GM18511 (cell line): ENCODE data around the gene PHF2.

Source experiments
- ATAC-seq: cut with Tn5 transposase; IDR thresholded peaks from one replicate; pipeline ENCODE4 v1.9.1; 2021; ENCODE audit warnings: mild to moderate bottlenecking, moderate library complexity; ENCODE audit not compliant: unreplicated experiment

Gene PHF2

DNA sequence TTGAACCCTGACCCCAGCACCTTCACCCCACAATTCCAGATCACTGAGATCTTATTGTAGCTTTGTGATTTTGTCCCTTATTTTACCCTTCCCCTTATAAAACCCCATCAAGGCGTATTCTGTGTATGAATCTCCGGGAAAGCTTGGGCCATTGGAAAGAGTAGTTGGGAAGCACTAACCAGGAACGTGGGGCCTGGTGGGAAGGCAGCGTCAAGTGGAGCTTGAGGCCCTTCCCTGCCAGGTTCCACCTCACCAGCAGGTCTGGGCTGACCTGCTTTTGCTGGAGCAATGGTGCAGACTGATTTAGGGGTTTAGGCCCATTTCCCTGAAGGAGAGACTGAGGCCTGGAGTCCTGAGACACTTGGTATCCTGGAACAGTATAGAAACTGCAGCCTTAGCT, 9.3 kb downstream of the PHF2 start:
- no peak for ATAC-seq

DNA sequence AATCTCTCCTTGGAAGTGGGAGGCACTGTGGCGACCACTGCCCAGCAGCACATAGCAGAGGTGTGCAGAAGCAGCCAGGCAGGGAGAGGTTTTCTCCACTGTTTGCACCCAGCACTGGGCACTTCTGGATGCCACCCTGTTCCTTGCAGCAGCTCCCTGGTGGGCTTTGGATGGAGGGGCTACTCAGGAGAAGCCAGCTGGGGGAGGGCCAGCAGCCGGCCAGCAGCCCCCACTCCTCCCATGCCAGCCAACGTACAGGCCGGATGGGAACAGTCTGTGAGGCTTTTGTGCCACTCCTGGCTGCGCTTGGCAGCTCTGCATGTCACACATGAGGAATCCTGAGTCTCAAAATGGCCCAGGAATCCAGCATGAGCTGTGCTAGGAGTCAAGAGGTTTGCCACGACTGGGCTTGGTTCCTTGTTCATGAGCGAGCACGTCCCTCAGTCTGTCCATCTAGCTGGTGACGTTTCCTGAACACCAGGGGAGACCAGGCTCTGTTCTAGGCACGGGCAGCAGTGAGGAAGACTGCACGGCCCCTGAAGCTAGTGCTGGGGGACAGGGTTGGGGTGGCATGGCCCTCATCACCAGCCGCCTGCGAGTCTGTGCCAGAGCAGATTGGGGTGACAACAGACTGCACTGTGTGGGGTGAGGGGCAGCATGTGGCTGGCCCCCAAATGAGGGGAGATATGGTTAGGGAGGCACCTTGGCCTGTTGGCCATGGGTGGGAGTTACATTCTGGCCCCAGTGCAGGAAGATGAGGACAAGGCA, 10.1 kb downstream of the PHF2 start:
- no peak for ATAC-seq

DNA sequence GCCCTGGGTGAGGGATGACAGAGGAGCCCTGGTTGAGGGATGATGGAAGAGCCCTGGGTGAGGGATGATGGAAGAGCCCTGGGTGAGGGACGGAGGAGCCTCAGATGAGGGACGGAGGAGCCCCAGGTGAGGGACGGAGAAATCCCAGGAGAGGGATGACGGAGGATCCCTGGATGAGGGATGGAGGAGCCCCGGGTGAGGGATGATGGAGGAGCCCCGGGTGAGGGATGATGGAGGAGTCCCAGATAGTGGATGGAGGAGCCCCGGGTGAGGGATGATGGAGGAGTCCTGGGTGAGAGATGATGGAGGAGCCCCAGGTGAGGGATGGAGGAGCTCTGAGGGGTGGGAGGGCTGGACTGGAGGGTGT, 10.9 kb downstream of the PHF2 start:
- ATAC-seq, result no peak

DNA sequence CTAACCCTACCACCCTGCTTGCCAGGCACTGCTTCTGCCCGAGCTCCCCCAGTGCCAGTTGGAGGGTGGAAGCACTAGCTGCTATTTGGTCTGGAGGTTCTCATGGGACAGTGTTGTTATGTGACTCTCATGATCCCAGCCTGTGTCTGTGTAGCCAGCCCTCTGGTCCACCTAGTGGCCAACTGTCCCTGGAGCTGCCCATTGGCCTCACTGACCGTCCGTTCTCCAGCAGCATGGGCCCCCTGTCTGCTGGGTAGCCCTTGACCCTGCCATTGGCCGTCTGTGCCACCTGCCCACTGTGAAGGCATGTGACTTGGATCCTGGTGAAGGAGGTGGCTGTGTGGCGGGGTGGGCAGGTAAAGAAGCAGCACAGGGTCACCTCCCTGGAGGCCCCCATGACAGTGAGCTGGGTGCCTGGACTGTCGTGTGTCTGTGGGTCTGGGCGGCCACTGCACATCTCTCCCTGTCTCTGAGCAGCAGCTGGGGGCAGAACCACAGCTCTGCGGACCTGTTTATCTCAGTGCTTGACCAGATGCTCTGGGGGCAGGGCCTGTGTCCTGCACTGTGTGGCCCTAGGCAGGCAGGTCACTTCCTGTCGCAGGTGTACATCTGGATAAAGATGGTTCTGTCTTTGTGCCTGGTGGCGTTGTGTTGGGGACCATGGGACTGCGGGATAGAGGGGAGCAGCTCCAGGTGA, 11.4 kb downstream of the PHF2 start:
- no peak for ATAC-seq

DNA sequence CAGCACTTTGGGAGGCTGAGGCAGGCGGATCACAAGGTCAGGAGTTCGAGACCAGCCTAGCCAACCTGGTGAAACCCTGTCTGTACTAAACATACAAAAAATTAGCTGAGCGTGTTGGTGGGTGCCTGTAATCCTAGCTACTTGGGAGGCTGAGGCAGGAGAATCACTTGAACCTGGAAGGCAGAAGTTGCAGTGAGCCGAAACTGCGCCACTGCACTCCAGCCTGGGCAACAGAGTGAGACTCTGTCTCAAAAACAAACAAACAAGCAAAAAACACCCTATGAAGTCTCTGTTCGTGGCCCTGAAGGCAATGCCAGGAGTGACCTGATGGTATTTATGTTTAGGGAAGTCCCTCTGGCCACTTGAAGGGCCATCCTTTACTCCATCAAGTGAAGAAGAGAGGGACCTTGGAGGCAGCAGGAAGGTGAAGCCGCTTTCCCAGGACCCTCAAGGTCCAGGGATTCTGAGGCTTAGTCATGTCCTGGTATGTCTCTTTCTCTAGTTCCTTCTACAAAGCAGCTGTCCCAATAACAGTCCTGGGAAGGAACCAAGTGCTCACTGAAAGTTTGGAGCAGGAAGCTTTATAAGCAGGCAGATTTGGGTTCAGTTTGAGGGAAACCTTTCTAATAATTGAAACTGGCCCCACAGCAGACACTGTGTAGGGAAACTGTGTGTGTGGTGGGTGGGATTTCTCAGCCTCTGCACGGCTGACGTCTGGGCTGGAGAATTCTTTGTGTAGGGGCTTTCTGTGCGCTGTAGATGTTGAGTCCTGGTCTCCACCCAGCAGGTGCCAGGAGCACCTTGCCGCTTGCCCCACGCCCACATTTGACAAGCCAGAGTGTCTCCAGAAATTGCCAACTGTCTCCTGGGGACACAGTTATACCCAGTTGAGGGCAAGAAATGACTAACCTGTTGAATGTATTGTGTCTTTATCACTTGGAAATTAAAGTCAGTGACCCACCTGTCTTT, 12.5 kb downstream of the PHF2 start:
- ATAC-seq, result no peak

DNA sequence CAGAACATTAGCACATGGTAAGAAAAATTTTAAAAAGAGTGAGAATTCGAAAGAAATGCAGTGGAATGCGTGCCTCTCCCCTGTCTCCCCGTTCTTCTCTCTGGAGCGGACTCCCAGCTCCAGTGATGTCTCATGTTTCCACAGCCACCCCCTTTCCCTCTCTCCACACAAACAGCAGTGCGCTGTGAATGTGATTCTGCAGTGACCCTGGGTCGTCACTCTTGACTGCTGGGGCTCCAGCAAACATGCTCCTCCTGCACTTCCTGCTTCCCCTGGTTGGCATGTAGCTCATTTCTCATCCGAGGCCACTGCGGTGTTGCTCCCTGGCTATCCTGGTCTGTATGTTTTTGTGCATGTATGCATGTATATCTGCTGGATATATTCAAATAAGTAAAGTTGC, 13.3 kb downstream of the PHF2 start:
- no peak for ATAC-seq

DNA sequence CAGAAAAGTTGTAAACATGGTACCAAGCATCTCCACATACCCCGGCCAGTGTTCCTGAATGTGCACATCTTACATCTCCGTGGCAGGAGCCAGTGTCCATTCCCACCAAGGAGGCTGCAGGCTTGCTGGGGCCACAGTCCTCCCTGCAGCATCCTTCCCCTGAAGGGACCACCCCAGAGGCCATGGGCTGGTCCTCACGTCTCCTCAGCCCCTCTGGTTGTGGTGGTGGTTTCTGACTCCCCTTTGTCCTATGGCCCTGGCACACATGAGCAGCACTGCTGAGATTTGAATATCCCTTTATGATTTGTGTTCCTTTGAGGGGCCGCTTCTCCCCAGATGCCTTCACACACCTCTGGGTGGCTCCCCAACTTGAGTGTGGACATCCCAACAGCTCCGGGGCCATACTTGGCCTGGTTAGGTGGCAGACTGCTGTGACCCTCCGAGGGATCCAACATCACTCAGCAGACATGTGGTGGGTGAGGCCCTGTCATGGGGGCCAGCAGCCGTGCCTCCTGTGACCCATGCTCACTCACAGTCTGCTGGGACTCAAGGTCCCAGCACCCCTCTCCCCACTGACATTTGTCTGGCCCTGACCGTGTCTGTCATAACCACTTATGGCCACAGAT, 14.3 kb downstream of the PHF2 start:
- ATAC-seq, result no peak

DNA sequence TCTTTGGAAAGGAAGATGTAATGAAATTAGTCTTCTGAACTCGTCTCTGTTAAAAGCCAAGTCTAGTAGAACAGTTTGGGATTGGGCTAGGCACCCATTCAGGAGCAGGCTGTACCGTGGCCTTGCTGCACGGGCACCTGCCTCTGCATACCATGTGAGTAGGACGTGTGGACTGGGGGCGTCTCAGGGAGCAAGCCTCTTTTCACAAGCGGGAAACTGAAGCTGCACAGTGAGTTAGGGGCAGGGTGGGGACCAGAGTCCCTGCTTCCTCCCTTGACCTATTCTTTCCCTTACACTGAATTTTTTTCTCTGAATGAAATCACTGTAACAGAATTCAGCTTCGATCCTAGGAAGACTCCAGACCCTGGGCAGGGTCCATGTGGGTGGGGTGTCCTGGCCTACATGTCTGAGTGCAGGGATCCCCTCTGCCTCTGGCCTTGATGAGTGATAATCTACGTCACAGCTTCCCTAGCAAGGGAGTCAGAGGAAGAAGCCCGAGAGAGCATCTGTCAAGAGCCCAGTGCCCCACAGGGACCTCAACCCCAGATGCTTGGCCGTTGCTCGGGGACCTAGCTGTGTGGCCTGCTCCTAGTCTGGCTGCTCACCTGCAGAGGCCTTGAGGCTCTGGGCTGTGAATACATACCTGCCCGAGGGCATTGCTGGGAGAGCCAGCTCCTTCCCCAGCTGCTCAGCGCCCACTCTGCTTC, 15.1 kb downstream of the PHF2 start:
- no peak for ATAC-seq

DNA sequence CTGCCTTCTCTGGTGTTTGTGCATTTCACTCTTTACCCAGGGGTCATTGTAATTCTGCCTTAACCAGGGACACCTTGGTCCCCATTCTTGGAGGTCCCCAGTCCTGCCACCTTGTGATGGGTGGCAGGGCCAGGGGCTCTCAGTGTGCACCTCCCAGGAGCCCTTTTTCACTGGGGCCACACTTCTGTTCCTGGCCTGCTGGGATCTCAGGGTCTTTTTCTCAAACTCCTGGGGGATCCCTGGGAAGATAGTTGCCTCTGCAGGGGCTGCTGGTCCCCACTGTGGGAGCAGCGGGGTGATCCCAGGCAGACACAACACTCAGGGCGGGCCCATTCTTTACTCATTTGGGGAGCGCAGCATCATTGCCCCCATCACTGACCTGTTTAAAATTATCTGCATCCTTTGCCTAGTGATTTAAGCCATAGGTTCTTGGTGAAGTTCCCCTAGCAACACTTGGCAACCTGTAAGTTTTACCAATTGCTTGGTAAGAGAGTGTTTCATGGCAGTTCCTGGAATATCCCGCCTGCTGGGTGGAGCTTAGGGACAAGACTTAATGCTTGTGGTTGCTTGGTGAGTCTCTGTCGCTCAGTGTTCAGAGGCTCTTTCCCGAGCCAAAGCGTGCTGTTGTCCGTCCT, 15.7 kb downstream of the PHF2 start:
- ATAC-seq, result no peak

DNA sequence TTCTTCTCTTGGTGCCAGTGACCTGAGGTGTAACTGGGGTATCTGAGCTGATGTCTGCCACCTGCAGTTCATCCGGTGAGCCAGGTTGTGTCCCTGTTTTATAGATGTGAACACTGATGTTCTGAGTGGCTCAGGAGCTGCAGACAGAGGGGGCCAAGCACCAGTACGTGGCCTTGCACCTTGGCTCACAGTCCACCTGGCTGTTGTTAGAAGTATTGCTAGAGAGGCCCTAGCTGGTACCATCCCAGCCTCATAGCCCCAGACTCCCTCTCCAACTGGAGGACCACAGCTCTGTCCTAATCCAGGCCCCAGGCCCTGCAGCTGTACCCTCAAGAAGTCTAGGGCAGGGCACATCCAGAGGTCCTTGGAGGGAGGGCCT, 16.2 kb downstream of the PHF2 start:
- ATAC-seq, result no peak

DNA sequence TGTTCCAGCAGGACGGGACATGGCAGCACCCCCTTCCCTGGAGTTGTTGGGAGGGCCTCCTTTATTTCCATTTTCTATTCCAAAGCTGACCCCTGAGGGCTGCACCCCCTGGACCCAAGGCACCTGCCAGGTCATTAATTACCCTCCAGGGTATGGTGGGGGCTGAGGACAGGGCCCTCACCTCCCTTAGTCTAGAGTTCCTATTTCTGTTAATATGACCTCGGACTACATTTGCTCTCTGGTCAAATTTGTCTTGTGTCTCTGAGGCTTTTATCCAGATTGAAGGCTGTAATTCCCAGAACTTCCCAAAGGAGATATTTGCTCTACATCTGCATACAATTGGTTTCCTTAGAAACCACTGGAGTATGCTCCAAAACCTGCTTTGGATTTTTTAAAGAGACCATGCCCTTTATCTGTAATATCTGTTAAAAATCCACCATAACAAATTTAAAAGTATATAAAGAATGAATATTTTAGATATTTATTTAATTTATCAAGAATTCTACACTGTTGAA, 16.8 kb downstream of the PHF2 start:
- ATAC-seq, result no peak

DNA sequence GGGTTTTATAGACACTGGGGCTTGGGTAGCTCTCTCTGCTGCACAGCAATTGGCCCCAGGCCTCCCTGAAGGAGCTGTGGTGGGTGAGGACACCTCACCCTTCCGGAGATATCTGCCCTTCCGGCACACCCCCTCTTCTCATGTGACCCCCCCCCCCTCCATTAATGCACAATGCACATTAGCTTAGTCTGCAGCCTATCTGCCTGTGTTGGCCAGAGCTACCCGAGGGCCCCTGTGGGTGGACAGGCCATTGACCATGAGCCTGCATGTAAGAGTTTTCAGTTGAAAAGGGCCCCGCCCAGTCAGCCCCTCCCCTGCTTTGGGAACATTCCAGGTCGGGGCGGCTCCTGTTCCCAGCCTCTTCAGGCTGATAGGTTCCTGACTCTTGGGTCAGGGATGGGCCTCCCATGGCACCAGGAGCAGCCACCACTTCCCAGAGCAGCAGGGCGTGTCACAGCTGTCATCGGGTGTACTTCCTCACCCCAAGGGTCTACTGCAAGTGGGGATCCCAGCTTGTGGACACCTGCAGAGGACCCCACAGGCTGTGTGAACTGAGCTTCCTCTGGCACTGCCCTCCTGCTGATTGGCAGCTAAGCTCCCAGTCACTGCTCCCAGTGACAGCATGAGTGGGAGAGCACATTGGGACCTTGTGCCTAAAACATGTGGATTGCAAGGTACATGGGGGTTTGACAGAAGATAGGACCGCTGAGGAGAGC, 17.8 kb downstream of the PHF2 start:
- ATAC-seq, result no peak

DNA sequence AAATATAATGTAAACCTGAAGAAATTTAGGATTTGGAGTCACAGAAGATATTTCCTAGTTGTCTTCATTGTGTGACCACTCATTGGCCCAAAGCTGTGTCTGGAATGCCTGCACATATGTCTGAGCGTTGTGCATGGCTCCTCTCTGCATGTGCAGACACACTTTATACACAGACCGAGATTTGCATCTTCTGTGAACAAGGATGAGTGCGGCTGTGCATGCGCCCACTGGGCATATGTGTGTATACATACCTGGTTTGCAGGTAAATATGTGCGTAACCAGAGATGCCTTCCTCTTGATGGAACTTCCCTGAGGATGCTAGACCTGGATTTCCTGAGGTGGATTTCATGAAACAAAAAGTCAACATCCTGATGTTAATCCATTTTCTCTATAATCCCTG, 19.1 kb downstream of the PHF2 start:
- ATAC-seq, result no peak

DNA sequence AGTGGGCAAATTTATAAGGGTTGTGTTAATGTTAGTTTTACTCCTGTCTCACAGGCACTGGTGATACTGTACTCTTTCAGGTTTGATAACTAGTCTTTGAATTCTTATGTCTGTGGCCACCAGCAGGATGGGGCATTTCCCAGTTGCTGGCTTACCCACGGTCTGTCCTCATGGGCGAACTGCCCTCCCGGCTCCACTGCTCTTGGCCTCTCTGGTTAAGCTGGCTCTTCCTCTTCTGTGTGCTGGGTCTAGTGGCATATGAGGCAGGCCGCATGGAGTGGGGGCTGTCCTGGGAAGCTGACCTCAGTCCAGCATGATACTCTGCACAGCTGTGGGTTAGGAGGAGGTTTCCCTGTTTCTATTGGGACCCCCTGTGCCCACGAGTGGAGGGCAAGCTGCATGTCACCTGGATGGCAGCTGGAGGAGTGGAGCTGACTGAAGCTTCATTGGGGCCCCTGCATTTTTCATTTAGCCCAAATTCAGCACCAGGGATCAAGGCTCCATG, 19.5 kb downstream of the PHF2 start:
- no peak for ATAC-seq

DNA sequence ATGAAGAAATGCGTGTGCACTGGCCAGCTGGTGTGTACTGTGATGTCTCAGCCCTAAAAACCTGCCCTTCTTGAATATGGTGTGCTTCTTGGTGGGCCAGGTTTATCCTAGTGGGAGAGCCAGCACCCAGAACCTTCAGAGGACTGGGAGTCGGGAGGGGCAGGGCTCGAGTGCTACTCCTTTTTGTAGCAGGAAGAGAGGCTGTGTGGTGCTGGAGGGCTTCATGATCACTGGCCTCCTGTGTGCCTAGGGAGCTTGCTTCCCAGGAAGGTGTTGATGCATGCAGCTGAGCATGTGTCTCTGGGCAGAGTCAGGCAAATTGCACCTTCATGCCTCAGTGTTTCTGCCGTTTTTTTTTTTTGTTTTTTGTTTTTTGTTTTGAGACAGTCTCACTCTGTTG, 20.0 kb downstream of the PHF2 start:
- no peak for ATAC-seq

DNA sequence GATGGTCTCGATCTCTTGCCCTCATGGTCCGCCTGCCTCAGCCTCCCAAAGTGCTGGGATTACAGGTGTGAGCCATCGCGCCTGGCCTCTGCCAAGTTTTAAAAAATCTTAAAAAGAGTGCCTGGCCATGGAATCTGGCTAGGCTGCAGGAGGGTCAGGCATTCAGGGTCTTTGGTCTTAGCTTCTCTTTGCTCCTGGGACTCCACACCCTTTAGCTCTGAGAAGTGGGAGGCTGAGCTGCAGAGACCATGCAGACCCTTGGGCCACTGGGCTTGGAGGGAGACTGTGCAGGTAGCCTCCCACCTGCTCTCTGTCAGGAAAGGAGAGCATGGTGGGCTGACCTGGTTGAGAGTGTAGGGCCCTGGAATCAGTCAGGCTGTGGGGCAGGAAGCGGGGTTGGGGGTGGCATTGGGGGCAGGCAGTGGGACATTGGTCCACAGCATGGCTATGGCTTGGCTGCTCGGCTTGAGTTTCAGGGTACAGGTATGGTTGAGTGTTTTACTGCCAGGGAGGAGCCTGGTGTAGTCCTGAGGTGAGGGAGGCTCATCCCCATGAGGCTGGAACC, 20.8 kb downstream of the PHF2 start:
- no peak for ATAC-seq

DNA sequence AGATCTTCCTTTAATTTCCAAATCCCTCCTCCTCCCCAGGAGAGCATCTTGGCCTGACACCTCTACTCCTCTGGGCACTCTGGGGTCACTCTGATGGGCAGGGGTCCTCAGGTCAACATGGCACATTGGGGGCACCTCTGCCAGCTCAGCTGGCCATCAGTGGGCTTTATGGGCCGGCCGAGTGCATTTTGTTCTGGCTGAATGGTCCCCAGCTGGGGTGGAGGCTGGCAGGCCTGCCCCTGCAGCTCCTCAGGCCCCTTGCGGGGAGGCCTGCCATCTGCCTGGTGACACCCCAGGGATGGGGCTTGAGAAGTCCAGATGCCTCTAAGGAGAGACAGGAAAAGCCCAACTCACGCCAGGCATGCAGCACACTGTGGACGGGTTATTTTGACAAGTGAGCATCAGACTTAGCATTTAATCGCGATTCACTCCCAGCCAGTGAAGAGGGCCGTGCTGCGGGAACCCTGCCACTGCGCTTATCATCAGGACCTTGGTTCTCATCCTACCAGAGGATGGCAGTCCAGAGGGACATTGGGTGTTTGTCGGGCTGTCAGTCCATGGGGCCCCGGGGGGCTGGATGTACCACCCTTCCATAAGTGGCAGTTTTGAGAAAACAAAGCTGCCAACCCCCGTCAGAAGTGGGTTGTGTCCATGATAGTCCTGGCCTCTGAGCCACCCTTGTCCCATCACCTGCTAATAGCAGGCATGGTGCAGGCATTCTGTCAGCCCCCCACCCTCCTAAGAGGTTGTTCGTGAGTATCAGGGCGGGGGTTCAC, 21.7 kb downstream of the PHF2 start:
- ATAC-seq, result no peak

DNA sequence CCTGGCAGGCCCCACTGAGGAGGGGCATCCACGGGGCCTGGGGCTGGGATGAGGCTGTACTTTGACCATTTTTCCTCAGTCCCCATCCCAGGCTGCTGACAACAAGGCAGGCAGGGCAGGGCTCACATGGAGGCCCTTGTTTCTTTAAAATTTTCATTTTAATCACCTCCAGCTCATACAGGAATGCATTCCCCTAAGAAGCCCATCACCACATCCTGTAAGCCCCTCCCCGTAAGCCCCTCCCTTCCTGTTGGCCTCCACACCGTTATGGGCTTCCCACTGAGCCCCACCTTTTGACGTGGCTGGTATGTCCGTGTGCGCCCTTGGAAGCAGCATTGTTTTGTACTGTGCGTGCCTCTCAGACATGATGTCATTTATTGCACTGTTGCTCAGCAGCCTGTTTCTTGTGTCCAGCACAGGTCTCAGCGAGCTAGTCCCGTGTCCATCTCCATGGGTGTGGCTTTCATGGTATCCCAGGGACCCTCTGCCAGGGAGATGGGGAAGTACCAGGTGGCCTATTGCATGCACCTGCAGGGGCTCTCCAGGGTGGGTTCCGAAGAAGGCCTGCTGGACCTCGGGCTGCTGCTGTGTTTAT, 22.4 kb downstream of the PHF2 start:
- ATAC-seq, result no peak
